Gastroesophageal sphincter (tissue), 4 donors: ENCODE results near the gene TSC22D2. TPM values are rescaled to one million over a fixed set of nuclear protein-coding genes. Genes with fewer than 3 reads are reported as not detected.
A peak's percentile ranks its signal among the peaks of the same experiment; 100 is the strongest.

Source experiments
- ATAC-seq: fragments of 150-250 bp; one replicate; pipeline ENCODE4 v1.9.1; 2016; ENCODE audit warnings: mild to moderate bottlenecking, moderate library complexity
- H3K27ac ChIP-seq, 4 donors: fragments of 200-600 bp; sonication (generic) in 3 of 4; 1 replicate in 3 of 4; 2 replicates in 1 of 4; pipeline ENCODE4 v1.5.1; 2016 to 2019
- H3K27me3 ChIP-seq: fragments of 200-600 bp; sonication (generic); one replicate; pipeline ENCODE4 v1.5.1; 2019
- H3K36me3 ChIP-seq, 2 donors: fragments of 200-600 bp; sonication (generic); one replicate each; pipeline ENCODE4 v1.5.1; 2019; ENCODE audit warnings: control low read depth in 1 of 2
- H3K4me1 ChIP-seq, 3 donors: fragments of 200-600 bp; sonication (generic); 1 replicate in 2 of 3; 2 replicates in 1 of 3; pipeline ENCODE4 v1.5.1; 2016 to 2019; ENCODE audit warnings: control low read depth in 2 of 3
- H3K4me3 ChIP-seq, 2 donors: fragments of 200-600 bp; sonication (generic); one replicate each; pipeline ENCODE4 v1.5.1; 2019; ENCODE audit warnings: mild to moderate bottlenecking in 1 of 2, moderate library complexity in 1 of 2
- H3K9me3 ChIP-seq, 3 donors: fragments of 200-600 bp; sonication (generic); one replicate each; pipeline ENCODE4 v1.5.1; 2017 to 2019; ENCODE audit warnings: control low read depth in 2 of 3
- EP300 ChIP-seq: sonication (generic); formaldehyde crosslinking; IDR thresholded peaks from one replicate; pipeline ENCODE4 v1.6.1; 2017; ENCODE audit warnings: antibody characterized with exemption, mild to moderate bottlenecking
- POLR2A ChIP-seq, 2 donors: fragments of 450-650 bp; IDR thresholded peaks; one replicate each; pipeline ENCODE4 v1.6.1; 2017; ENCODE audit warnings: antibody characterized with exemption in 2 of 2, mild to moderate bottlenecking in 2 of 2, moderate library complexity in 1 of 2
- POLR2AphosphoS5 ChIP-seq: sonication (generic); formaldehyde crosslinking; IDR thresholded peaks from one replicate; pipeline ENCODE4 v1.6.1; 2017; ENCODE audit warnings: antibody characterized with exemption
- WGBS, 2 donors: methylation state at CpG; one replicate each; pipeline ENCODE4 v1.1.5; 2018; ENCODE audit warnings: low coverage in 1 of 2; 5-methylcytosine and 5-hydroxymethylcytosine counted together
- total RNA-seq, 4 donors: library from RNA; depleted of rRNA; stranded (reverse); fragments of >200 nt; gene quantifications; one replicate each; pipeline ENCODE4 v1.1.0, GENCODE V29; 2016
- TF ChIP-seq, protein P1 (sequence below), 4 experiments: fragments of 200-600 bp in 2 of 4; fragments of 450-650 bp in 2 of 4; sonication (generic) in 1 of 4; IDR thresholded peaks; one replicate each; pipeline ENCODE4 v1.5.1; 2017 to 2019; ENCODE audit warnings: antibody characterized with exemption in 4 of 4, mild to moderate bottlenecking in 2 of 4, moderate library complexity in 2 of 4

The TSC22D2 gene
- total RNA-seq, 4 donors from 2014 or later: 15.4 to 30.0 (median 26.0) TPM

DNA sequence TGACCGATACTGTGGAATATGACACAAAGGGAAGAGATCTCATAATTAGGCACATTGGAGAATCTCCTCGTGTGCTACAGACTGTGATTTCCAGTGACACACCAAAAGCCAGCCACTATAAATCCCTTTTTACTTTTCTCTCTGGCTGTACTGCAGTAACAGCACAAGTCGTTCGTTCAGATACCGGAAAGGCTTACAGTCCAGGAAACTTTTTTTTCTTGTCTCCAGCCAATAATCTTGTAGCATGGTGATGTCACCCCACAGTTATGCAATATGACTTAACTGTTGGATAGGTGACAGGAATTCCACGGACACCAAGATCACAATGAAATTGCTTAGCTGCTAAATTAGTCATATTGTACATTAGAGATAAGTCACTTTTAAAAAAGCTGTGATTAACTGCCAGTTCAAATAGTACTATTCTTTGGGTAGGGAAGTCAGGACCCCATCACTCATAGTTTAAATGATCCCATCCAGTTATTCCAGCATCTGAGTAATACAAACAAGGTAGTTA is 36.3 kb upstream of the TSC22D2 start:
- no peak for TF ChIP-seq EP300
- TF ChIP-seq POLR2AphosphoS5: peak; percentile 97
- TF ChIP-seq, protein P1, sequence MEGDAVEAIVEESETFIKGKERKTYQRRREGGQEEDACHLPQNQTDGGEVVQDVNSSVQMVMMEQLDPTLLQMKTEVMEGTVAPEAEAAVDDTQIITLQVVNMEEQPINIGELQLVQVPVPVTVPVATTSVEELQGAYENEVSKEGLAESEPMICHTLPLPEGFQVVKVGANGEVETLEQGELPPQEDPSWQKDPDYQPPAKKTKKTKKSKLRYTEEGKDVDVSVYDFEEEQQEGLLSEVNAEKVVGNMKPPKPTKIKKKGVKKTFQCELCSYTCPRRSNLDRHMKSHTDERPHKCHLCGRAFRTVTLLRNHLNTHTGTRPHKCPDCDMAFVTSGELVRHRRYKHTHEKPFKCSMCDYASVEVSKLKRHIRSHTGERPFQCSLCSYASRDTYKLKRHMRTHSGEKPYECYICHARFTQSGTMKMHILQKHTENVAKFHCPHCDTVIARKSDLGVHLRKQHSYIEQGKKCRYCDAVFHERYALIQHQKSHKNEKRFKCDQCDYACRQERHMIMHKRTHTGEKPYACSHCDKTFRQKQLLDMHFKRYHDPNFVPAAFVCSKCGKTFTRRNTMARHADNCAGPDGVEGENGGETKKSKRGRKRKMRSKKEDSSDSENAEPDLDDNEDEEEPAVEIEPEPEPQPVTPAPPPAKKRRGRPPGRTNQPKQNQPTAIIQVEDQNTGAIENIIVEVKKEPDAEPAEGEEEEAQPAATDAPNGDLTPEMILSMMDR (IDR thresholded peaks at IDR 0.05): no peak
- TF ChIP-seq POLR2A (IDR thresholded peaks at IDR 0.05): peak in 1 of 2 donors; percentile 12
- H3K9me3 ChIP-seq: no peaks in the 10 kb centered on the region
- peaks cover 0 to 38% (median 13%) of the 10 kb centered on the region in 3 donors for H3K4me1 ChIP-seq
- H3K4me3 ChIP-seq: peak overlapping the region; percentile 24 to 48
- H3K27ac ChIP-seq: peak overlapping the region; percentile 75 to 95 (median 84)
- no peaks in the 10 kb centered on the region for H3K27me3 ChIP-seq
- no peaks in the 10 kb centered on the region for H3K36me3 ChIP-seq
- peak; percentile 92 for ATAC-seq
- WGBS, 2 donors: 1 to 14% methylated on average over 5 to 6 of the region's 6 CpGs

DNA sequence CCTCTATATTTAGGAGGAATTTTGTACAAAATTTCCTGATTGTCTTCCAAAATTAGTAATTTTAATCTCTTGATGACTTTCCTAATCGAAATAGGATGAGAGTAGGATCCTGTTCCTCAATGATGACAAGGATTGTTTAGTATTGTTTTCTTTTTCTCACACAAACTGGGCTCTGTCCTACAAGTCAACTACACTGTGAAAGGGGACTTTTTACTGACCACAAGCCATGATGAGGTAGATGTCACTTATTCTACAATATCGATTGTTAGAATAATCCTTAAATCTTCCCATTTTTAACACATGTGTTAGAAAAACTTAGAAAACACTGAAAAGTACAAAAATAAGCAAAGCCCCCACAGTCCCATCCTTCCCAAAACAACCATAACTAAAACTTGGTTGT is 35.8 kb upstream of the TSC22D2 start:
- WGBS, 2 donors: 48 to 67% methylated on average over 1 to 2 of the region's 2 CpGs
- Histone ChIP-seq H3K9me3 (no peaks in the 10 kb centered on the region), H3K4me1 (peaks cover 0 to 38% (median 13%) of the 10 kb centered on the region in 3 donors), H3K36me3 (no peaks in the 10 kb centered on the region), H3K27me3 (no peaks in the 10 kb centered on the region), H3K27ac (peak overlapping the region; percentile 75 to 95 (median 84)), H3K4me3 (no peak overlapping the region)
- ATAC-seq: no peak
- no peak for TF ChIP-seq POLR2AphosphoS5
- no peak for TF ChIP-seq EP300
- no peak for TF ChIP-seq POLR2A (IDR thresholded peaks at IDR 0.05)
- TF ChIP-seq, protein P1 (IDR thresholded peaks at IDR 0.05): no peak

DNA sequence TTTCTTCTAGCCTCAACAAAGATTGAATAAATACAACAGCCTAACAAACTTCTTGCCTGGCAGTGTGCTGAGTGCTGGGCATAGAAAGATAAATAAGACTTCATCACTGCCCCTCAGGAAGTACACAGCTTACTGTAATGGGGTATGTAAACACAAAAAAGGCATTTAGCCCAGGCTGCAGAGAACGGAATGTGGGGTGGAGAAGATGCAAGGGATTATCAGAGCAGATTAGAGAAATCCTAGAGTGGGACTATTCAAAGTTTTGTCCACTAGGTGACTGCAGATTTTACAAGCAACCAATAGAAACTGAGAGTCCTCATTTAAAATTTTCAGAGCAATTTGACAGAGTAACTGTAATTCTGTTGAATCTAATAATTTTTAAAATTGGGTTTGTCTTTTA is 35.4 kb upstream of the TSC22D2 start:
- Histone ChIP-seq H3K4me1 (peaks cover 0 to 38% (median 13%) of the 10 kb centered on the region in 3 donors), H3K4me3 (no peak overlapping the region), H3K36me3 (no peaks in the 10 kb centered on the region), H3K27ac (peak overlapping the region in 3 of 4 donors; percentile 75 to 85 (median 83)), H3K9me3 (no peaks in the 10 kb centered on the region), H3K27me3 (no peaks in the 10 kb centered on the region)
- TF ChIP-seq, protein P1 (IDR thresholded peaks at IDR 0.05): peak in 2 of 4 experiments; percentile 13 to 29
- TF ChIP-seq POLR2AphosphoS5: no peak
- ATAC-seq: no peak
- WGBS, 2 donors: 0 to 20% methylated on average over 1 of the region's 1 CpG

DNA sequence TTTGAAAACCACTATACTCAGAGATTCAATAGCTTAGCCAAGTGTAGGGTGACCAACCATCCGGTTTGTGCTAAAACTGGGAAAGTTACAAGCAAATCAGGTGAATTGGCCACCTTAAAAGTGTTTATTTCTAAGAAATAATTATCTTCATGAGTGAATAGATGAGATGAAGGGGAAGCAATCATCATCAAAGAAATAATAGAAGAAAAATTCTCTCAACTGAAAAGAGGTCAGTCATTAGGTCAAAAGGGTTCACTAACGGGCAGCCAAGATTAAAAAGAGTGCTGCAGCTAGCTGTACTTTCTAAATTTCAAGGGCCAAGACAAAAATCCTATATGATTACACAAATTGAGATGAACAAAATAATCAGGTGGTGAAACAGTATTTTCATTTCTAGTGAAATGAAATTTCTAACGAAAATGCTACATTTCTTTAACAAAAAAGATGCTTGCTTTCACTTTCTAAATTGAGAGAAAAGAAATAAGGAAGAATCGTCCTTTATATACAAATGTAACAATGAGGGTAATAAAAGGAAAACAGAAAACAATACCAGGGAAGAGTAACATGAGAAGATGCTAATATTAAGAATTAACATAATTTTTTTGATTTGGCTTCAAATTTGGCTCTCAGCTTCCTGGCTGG is 34.7 kb upstream of the TSC22D2 start:
- no peaks in the 10 kb centered on the region for H3K9me3 ChIP-seq
- no peaks in the 10 kb centered on the region for H3K36me3 ChIP-seq
- no peaks in the 10 kb centered on the region for H3K27me3 ChIP-seq
- H3K4me3 ChIP-seq: no peak overlapping the region
- ATAC-seq: no peak
- H3K27ac ChIP-seq: no peak overlapping the region
- peaks cover 0 to 38% (median 13%) of the 10 kb centered on the region in 3 donors for H3K4me1 ChIP-seq
- WGBS, 2 donors: 80 to 81% methylated on average over 4 of the region's 4 CpGs
- TF ChIP-seq, protein P1 (IDR thresholded peaks at IDR 0.05): no peak
- TF ChIP-seq POLR2A (IDR thresholded peaks at IDR 0.05): no peak
- no peak for TF ChIP-seq EP300
- no peak for TF ChIP-seq POLR2AphosphoS5

DNA sequence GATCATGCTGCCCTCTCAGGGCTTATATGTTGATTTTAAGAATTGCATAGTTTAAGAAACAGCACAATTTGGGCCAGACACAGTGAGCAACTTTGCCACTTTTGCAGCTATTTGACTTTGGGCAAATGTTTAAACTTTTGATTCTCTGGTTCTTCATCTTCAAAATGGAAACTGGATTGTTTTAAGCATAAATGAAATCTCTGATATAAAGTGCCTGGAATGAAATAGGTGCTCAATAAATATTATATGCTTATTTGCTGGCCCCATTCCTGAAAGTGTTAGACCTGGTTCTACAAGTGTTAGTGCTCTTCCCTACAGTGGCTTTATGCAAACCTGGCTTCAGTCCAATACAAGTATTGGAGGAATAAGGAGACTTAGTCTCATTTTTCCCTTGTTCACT is 33.1 kb upstream of the TSC22D2 start:
- ATAC-seq: no peak
- H3K36me3 ChIP-seq: no peaks in the 10 kb centered on the region
- no peaks in the 10 kb centered on the region for H3K9me3 ChIP-seq
- no peaks in the 10 kb centered on the region for H3K27me3 ChIP-seq
- no peak overlapping the region for H3K4me3 ChIP-seq
- H3K4me1 ChIP-seq: peaks cover 0 to 31% (median 10%) of the 10 kb centered on the region in 3 donors
- no peak for TF ChIP-seq POLR2A (IDR thresholded peaks at IDR 0.05)
- no peak for TF ChIP-seq POLR2AphosphoS5
- TF ChIP-seq EP300: no peak
- TF ChIP-seq, protein P1 (IDR thresholded peaks at IDR 0.05): no peak
- no peak overlapping the region for H3K27ac ChIP-seq
